AG09319 (cell line): ENCODE measurements around the gene CALHM5.
A peak's percentile ranks its signal among the peaks of the same experiment; 100 is the strongest.

ENCODE experiments used
- DNase-seq: peaks from one replicate; pipeline ENCODE4 v3.0.0-alpha.2; 2010; ENCODE audit warnings: low read depth; ENCODE audit errors: extremely low read depth
- TF ChIP-seq, protein P1 (sequence below): IDR thresholded peaks from 2 replicates; pipeline ENCODE4 v1.5.1; 2011; ENCODE audit warnings: low read depth, mild to moderate bottlenecking, inconsistent platforms, low read length, moderate library complexity

Gene CALHM5

DNA sequence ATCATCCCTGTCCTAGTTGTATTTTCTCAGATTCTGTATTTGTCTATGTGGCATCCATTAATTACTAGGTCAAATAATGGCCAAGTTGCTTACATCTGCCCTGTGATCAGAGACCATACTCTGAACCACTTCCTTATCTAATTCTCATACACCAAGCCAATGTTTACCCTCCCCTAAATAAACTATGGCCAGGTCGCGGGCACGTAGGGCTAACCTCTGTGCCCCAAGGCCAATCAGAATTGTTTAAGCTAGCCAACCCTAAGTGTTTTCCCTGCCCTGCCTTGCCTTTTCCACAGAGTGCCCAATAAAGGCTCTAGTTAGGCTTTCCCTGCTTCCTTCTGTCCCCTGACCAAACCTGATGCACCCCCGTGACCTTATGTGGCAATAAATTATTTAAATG is 39.4 kb downstream of the CALHM5 start:
- TF ChIP-seq, protein P1, sequence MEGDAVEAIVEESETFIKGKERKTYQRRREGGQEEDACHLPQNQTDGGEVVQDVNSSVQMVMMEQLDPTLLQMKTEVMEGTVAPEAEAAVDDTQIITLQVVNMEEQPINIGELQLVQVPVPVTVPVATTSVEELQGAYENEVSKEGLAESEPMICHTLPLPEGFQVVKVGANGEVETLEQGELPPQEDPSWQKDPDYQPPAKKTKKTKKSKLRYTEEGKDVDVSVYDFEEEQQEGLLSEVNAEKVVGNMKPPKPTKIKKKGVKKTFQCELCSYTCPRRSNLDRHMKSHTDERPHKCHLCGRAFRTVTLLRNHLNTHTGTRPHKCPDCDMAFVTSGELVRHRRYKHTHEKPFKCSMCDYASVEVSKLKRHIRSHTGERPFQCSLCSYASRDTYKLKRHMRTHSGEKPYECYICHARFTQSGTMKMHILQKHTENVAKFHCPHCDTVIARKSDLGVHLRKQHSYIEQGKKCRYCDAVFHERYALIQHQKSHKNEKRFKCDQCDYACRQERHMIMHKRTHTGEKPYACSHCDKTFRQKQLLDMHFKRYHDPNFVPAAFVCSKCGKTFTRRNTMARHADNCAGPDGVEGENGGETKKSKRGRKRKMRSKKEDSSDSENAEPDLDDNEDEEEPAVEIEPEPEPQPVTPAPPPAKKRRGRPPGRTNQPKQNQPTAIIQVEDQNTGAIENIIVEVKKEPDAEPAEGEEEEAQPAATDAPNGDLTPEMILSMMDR, result no peak
- DNase-seq, result no peak

GRCh38 chr6:116553451-116553850 is 42.0 kb downstream of the CALHM5 start, which contains the start of gene CALHM4:
Gene CALHM4 (plus strand): TSS chr6:116553751. CDS start chr6:116553794, 43 bp downstream.
- DNase-seq, result no peak
- TF ChIP-seq, protein P1, result no peak

DNA sequence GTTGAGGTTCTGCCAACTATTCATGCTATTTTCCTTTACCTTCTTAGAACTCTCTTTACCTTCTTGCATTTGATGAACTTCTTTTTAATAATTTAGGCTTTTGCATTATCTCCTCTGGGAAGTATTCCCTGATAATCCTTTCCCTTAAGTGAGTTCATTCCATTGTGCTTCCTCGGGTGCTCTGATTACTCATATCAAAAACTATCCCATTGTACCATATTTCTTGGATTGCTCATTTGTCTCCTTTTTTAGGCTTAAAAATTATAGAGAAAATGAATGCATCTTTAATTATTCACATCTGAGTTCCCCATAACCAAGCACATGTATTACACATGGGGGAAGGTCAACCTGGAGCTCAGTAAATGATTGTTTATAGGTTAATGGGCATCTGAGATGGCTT is 44.6 kb downstream of the CALHM5 start:
- TF ChIP-seq, protein P1, result no peak
- DNase-seq, result no peak

DNA sequence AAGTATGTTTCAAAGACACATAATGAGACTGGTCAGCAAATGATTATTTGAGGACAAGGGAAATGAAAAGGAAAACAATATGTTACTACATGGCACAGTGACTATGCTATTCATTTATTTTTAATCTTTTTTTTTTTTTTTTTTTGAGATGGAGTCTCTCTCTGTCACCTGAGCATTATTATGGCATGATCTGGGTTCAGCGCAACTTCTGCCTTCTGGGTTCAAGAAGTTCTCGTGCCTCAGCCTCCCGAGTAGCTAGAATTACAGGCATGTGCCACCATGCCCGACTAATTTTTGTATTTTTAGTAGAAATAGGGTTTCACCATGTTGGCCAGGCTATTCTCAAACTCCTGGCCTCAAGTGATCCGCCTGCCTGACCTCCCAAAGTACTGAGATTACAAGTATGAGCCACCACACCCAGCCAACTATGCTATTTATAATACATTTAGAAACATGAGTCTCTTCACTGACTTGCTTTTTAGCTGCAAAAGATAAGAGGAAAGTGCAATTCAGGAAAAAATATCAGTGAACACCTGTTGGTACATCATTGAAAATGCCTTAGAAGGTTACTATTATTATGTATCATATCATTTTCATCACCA is 45.5 kb downstream of the CALHM5 start:
- TF ChIP-seq, protein P1, result no peak
- DNase-seq, result no peak

- TF ChIP-seq, protein P1, result no peak
- DNase-seq, result peak; percentile 78
Observed at GRCh38 chr6:116557893-116558292, 46.5 kb downstream of the CALHM5 start.

GRCh38 chr6:116560130-116560529 is 48.7 kb downstream of the CALHM5 start:
- TF ChIP-seq, protein P1, result no peak
- no peak for DNase-seq

DNA sequence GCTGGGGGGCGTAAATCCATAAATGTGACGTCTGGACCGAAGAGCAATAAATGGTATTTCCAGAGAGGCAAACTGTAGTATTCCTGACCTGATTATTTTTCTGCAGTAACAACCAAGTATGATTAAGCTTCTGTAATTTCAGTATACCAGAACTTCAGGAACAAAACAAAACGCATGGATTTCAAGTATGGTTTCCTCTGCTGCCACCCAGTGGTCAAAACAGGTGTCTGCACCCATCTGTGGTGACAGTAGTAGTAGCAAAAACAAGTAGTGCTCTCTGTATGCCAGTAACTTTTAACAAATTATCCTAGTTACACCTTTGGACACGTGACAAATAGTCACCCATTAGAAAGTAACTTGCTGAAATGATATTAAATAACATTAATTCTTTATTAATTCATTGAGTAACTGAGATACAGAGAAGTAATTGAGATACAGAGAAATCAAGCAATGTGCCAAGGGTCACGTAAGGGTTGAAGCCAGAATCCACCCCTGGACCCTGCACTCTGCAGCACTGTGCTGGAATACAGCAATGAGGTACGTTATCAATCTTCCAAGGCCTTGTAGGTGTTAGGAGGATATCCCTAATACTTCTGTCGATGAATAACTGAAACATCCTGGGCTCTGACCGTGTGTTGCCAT is 50.1 kb downstream of the CALHM5 start:
- TF ChIP-seq, protein P1, result peak; percentile 91
- DNase-seq, result no peak
